Stimulated activated CD8-positive, alpha-beta memory T cell treated with anti-CD3 and anti-CD28 coated beads, Interleukin-4, amount 100 ng/mL, for 24 hours (primary cell): ENCODE measurements around the gene ABCC12.

Experiments used
- DNase-seq: peaks from one replicate; pipeline ENCODE4 v3.0.0-alpha.2; 2020; ENCODE audit warnings: low read depth

Gene ABCC12

GRCh38 chr16:48165961-48166578 is 10.3 kb upstream of the ABCC12 start:
- DNase-seq = no peak

- peak; percentile 46 for DNase-seq
Observed at GRCh38 chr16:48164907-48165715, 9.3 kb upstream of the ABCC12 start.

GRCh38 chr16:48162839-48163410 is 7.1 kb upstream of the ABCC12 start:
- DNase-seq = no peak

- DNase-seq = no peak
Observed at GRCh38 chr16:48161906-48162305, 6.1 kb upstream of the ABCC12 start.

- no peak for DNase-seq
Observed at GRCh38 chr16:48160575-48160974, 4.8 kb upstream of the ABCC12 start.

- DNase-seq = peak; percentile 17
Observed at GRCh38 chr16:48158296-48158695, 2.5 kb upstream of the ABCC12 start.

- no peak for DNase-seq
Observed at GRCh38 chr16:48157794-48158193, 2.0 kb upstream of the ABCC12 start.

GRCh38 chr16:48157302-48157701 is 1.5 kb upstream of the ABCC12 start:
- no peak for DNase-seq

GRCh38 chr16:48156790-48157209 is 1.0 kb upstream of the ABCC12 start:
- DNase-seq = peak; percentile 75

GRCh38 chr16:48153774-48154173 is 2.0 kb downstream of the ABCC12 start:
- DNase-seq = no peak

- DNase-seq = no peak
Observed at GRCh38 chr16:48152226-48152625, 3.6 kb downstream of the ABCC12 start.

GRCh38 chr16:48150707-48151106 is 5.1 kb downstream of the ABCC12 start:
- DNase-seq = no peak

- no peak for DNase-seq
Observed at GRCh38 chr16:48146710-48147109, 9.1 kb downstream of the ABCC12 start.

- DNase-seq = no peak
Observed at GRCh38 chr16:48146131-48146530, 9.7 kb downstream of the ABCC12 start.

GRCh38 chr16:48143812-48144368 is 11.9 kb downstream of the ABCC12 start:
- no peak for DNase-seq

- DNase-seq = no peak
Observed at GRCh38 chr16:48140821-48141220, 15.0 kb downstream of the ABCC12 start.

GRCh38 chr16:48139517-48139916 is 16.3 kb downstream of the ABCC12 start:
- DNase-seq = no peak

- DNase-seq = no peak
Observed at GRCh38 chr16:48138543-48138942, 17.2 kb downstream of the ABCC12 start.

GRCh38 chr16:48137822-48138221 is 18.0 kb downstream of the ABCC12 start:
- no peak for DNase-seq

- DNase-seq = no peak
Observed at GRCh38 chr16:48136547-48137360, 19.0 kb downstream of the ABCC12 start.

GRCh38 chr16:48133455-48134211 is 22.2 kb downstream of the ABCC12 start:
- DNase-seq = no peak
